ENCODE data around the gene SAE1. TPM values are rescaled to one million over a fixed set of nuclear protein-coding genes. Genes with fewer than 3 reads are reported as not detected.
A peak's percentile ranks its signal among the peaks of the same experiment; 100 is the strongest.
"Not testable (repeated sequence)": the region's sequence is repeated elsewhere in the genome, so short reads cannot be mapped to it uniquely, and the experiment has no call there.

SAE1 gene
- total and polyA plus RNA-seq, 5 experiments from 2014 or later, result 44.5 to 174 (median 158) TPM

DNA sequence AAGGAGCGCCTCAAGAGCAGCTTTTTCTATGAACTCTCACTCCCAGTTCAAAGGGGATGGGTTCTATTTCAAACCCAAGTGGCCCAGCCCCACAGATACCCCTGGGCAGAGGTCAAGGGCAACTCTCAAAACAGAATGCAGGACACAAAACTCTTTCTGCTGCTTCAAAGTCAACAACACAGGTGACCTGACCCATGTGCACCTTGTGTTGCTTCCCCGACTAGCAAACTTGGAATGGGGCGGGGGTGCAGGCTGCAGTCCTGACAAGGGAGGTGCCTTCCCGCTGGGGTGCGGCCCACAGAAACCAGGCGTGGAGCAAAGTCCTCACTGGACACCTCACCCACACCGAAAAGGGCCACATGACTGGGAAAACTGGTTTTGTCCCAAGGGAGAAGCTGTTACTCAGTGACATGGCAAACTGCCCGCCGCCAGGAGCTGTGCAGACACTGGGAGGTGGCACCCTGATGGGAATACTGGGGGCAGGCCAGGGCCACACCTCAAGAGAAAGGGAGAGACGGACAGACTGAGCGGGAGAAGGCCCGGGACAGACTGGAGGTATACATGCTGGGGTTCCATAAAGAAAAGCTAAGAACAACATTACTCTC, 34.4 kb upstream of the SAE1 start:
- Mint-ChIP-seq H3K9me3 (no peaks in the 10 kb centered on the region), H3K4me3 (peak overlapping the region in 2 of 10 donors; percentile 31 to 72), H3K4me1 (peaks cover 20 to 69% (median 54%) of the 10 kb centered on the region in 4 donors), H3K27me3 (no peaks in the 10 kb centered on the region), H3K27ac (peak overlapping the region; percentile 75 to 96 (median 94)), H3K36me3 (peaks cover 0 to 52% (median 0%) of the 10 kb centered on the region in 3 donors)
- DNase-seq (peak in 1 of 10 donors; percentile 35), ATAC-seq (no peak)
- POLR2A ChIA-PET, result interaction anchor here (1.9 to 10.1 kb wide), 2 partner anchors 11 to 16 kb away, joined by 6 to 110 read pairs; partner anchors contain the start of gene ZC3H4

DNA sequence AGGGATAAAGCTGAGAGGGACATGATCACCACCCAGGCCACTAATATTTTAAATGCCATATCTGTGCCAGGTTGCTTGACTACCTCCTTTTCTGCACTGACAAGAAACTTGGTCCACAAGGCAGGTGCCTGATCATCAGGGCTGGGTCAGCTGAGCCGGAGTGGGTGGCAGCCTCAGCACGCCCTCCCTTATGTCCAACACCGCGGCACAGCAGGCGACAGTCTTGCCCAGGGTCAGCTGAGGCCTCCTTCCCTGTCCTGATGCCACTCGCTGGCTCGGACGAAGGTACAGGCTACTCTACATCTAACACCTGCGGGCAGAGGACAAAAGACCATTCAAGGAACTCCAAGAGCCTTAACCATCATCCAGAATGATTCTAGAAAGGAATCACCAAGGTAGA, 33.9 kb upstream of the SAE1 start:
- peaks cover 0 to 51% (median 0%) of the 10 kb centered on the region in 3 donors for H3K36me3 Mint-ChIP-seq
- no peaks in the 10 kb centered on the region for H3K27me3 Mint-ChIP-seq
- H3K4me1 Mint-ChIP-seq, result peaks cover 20 to 67% (median 54%) of the 10 kb centered on the region in 4 donors
- H3K27ac Mint-ChIP-seq, result peak overlapping the region in 8 of 10 donors; percentile 60 to 94 (median 84)
- POLR2A ChIA-PET, result interaction anchor here (1.9 to 10.1 kb wide), 2 partner anchors 10 to 15 kb away, joined by 6 to 110 read pairs; partner anchors contain the start of gene ZC3H4
- ATAC-seq, result no peak
- peak in 1 of 10 donors; percentile 54 for DNase-seq
- peak overlapping the region in 2 of 10 donors; percentile 6 to 40 for H3K4me3 Mint-ChIP-seq
- no peaks in the 10 kb centered on the region for H3K9me3 Mint-ChIP-seq

DNA sequence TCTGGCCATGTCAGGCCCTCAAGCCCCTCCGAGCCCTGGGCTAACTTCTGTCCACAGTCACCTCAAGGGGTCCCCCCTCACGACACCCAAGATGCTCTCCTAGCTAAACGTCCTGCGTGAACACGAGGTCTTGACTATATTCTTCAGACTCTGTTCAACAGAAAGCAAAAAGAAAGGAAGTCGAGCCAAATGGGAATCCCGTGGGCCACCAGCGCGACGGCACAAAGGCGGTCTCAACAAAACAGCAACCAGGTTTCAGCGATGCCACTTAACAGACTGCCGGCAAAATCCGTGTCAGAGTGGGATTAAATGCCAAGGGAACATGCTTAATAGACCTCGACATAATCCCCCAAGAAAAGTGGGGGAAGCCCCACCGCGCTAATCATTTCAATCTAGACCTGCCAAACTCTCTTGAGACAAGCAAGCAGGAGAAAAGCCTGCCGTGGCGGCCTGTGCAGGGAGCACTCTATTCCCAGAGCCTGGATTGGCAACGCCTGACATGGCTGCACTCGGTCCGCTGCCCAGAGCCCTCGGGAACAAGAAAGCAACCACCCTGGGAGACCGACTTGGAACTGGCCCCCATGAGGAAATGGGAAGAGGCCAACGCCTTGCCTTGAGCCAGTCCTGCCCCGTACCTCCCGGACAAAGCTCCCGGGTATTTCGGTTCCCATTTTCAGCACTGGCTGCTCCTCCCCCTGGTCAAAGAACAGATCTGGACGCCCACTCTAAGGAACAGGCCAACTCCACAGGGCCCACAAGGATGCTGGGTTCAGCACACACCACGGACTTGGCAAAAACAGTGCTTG, 33.0 kb upstream of the SAE1 start:
- DNase-seq (peak in 1 of 10 donors; percentile 44), ATAC-seq (no peak)
- no peaks in the 10 kb centered on the region for H3K9me3 Mint-ChIP-seq
- POLR2A ChIA-PET, result interaction anchor here (0.6 to 10.1 kb wide), 5 partner anchors 9 to 180 kb away, joined by 3 to 110 read pairs (median 6); partner anchors contain the start of gene ZC3H4
- no peaks in the 10 kb centered on the region for H3K27me3 Mint-ChIP-seq
- H3K4me1 Mint-ChIP-seq, result peaks cover 22 to 70% (median 56%) of the 10 kb centered on the region in 4 donors
- peaks cover 0 to 51% (median 0%) of the 10 kb centered on the region in 3 donors for H3K36me3 Mint-ChIP-seq
- H3K27ac Mint-ChIP-seq, result peak overlapping the region in 8 of 10 donors; percentile 5 to 94 (median 62)
- H3K4me3 Mint-ChIP-seq, result no peak overlapping the region

DNA sequence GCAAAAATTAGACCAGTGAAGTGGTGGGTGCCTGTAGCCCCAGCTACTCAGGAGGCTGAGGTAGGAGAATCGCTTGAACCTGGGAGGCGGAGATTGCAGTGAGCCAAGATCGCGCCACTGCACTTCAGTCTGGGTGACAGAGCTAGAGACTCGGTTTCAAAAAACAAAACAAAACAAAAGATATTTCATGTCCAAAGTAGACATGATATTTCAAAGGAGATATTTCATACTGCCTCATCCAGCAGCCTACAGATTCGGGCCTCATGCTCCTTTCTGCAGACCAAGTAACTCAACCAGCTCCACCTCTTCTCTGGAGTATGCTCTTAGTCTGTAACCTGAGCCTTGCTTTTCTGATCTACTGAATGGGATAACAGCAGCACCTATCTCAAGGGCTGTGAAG, 32.0 kb upstream of the SAE1 start:
- peaks cover 24 to 75% (median 56%) of the 10 kb centered on the region in 4 donors for H3K4me1 Mint-ChIP-seq
- H3K4me3 Mint-ChIP-seq, result peak overlapping the region in 1 of 10 donors; percentile 54
- POLR2A ChIA-PET, result interaction anchor here (0.6 to 10.1 kb wide), 5 partner anchors 9 to 279 kb away, joined by 3 to 110 read pairs (median 4); partner anchors contain the start of gene ZC3H4
- peak overlapping the region in 9 of 10 donors; percentile 2 to 85 (median 55) for H3K27ac Mint-ChIP-seq
- DNase-seq (peak in 1 of 10 donors; percentile 4), ATAC-seq (no peak)
- no peaks in the 10 kb centered on the region for H3K27me3 Mint-ChIP-seq
- no peaks in the 10 kb centered on the region for H3K9me3 Mint-ChIP-seq
- H3K36me3 Mint-ChIP-seq, result peaks cover 0 to 43% (median 0%) of the 10 kb centered on the region in 3 donors

DNA sequence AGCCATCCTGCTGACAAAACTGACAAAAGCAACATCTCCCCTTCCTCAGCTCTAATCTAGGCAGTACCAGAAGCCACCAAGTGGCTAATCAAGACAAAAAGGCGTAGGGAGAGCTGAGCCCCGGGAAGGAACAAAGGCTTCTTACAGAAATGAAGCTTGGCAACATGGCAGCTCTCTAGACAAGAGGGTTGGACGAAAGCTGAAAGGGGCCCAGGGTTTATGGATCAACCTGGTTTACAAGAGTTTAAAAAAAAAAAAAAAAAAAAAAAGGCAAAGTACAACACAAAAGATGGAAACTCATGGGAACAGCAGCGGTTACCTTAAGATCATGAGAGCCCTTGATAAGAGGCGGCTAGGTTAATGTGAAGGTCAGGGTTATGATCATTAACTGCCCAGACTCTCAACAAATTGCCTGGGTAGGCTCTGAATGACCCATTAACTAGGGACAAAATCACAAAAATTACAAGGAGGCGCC, 31.0 kb upstream of the SAE1 start:
- peak in 1 of 10 donors; percentile 41 for DNase-seq
- Mint-ChIP-seq H3K9me3 (no peaks in the 10 kb centered on the region), H3K36me3 (peaks cover 0 to 33% (median 0%) of the 10 kb centered on the region in 3 donors), H3K4me1 (peaks cover 20 to 72% (median 48%) of the 10 kb centered on the region in 4 donors), H3K4me3 (no peak overlapping the region), H3K27me3 (no peaks in the 10 kb centered on the region), H3K27ac (peak overlapping the region in 2 of 10 donors; percentile 15 to 85)
- POLR2A ChIA-PET, result interaction anchor here (0.6 to 10.1 kb wide), 3 partner anchors 12 to 243 kb away, joined by 3 to 110 read pairs (median 9); partner anchors contain the start of gene ZC3H4
- no peak for ATAC-seq

DNA sequence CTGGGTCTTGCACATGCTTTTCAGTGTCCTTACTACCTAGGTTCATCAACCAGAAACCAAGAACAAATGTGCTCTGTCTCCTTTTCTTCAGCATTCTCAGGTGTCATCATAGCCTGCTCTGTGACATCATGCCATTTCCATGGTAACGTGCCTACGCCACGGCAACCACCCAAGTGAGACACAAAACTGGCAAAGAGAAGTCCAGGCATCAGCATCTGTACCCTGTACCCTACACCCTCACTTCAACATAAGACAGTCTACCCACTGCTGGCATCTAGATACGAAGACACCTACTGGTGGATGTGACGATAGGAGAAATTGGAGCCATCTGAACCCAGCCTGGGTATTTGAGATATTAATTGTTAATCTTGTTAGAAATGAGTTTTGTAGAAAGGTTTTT, 30.3 kb upstream of the SAE1 start:
- Mint-ChIP-seq H3K4me1 (peaks cover 18 to 72% (median 44%) of the 10 kb centered on the region in 4 donors), H3K27ac (peak overlapping the region in 5 of 10 donors; percentile 21 to 89 (median 64)), H3K9me3 (no peaks in the 10 kb centered on the region), H3K27me3 (no peaks in the 10 kb centered on the region), H3K36me3 (peaks cover 0 to 33% (median 0%) of the 10 kb centered on the region in 3 donors), H3K4me3 (no peak overlapping the region)
- peak in 1 of 2 donors; percentile 42 for ATAC-seq
- POLR2A ChIA-PET, result interaction anchor here (10.1 kb wide), 1 partner anchor 12 kb away, joined by 110 read pairs; the partner anchor contains the start of gene ZC3H4
- DNase-seq, result peak in 1 of 10 donors; percentile 4

DNA sequence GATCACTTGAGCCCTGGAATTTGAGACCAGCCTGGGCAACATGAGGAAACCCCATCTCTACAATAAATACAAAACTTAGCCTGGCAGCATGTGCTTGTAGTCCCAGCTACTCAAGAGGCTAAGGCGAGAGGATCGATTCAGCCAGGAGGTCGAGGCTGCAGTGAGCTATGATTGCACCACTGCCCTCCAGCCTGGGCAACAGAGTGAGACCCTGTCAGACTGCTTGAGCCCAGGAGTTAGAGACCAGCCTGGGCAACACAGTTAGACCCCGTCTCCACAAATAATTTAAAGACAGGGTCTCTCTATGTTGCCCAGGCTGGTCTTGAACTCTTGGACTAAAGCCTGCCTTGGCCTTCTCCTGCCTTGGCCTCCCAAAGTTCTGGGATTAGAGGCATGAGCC, 29.5 kb upstream of the SAE1 start:
- DNase-seq, POLR2A ChIA-PET, H3K9me3 Mint-ChIP-seq, ATAC-seq, H3K27me3 Mint-ChIP-seq, H3K4me3 Mint-ChIP-seq: not testable (repeated sequence)
- H3K36me3 Mint-ChIP-seq, result peaks cover 0 to 39% (median 0%) of the 10 kb centered on the region in 3 donors
- H3K4me1 Mint-ChIP-seq, result peaks cover 21 to 72% (median 44%) of the 10 kb centered on the region in 4 donors
- H3K27ac Mint-ChIP-seq, result peak overlapping the region in 1 of 10 donors; percentile 18

DNA sequence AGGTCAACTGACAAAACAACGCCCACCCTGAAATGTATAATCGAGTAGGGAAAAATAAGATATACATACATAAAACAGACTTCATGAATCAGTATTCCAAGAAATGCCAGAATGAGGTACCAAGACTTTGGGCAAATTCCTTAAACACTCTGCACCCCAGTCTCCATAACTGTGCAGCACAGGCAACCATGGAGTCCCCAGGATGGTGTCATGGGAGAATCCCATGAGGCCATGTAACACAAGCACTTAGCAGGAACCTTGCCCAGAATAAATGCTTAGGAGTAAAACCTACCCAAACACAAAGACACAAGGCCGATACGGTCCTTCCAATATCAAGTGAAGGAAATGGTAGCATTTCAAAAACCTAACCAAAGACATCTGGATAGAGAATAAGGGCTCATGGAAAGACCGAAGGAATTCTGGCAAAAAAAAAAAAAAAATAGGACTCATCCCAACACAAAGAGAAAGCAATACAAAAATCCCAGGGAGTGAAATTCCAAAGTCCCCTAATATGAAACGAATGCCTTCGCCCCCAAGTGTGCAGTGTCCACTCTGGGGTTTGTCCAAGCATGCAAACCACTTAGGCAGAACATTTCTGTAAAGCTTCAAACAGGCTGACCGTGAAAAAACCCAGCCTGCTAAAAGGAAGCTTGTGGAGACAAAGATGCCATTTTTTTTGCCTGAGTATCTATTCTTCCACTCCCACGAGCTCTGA, 28.1 kb upstream of the SAE1 start:
- Mint-ChIP-seq H3K36me3 (peaks cover 0 to 30% (median 0%) of the 10 kb centered on the region in 3 donors), H3K9me3 (no peaks in the 10 kb centered on the region), H3K27me3 (no peaks in the 10 kb centered on the region), H3K4me1 (peaks cover 26 to 75% (median 48%) of the 10 kb centered on the region in 4 donors), H3K4me3 (peak overlapping the region in 2 of 10 donors; percentile 14 to 36), H3K27ac (peak overlapping the region in 4 of 10 donors; percentile 14 to 75 (median 36))
- DNase-seq (no peak), ATAC-seq (no peak)
- POLR2A ChIA-PET, result interaction anchor here (3.7 kb wide), 1 partner anchor 10 kb away, joined by 31 read pairs; the partner anchor contains the start of gene ZC3H4

DNA sequence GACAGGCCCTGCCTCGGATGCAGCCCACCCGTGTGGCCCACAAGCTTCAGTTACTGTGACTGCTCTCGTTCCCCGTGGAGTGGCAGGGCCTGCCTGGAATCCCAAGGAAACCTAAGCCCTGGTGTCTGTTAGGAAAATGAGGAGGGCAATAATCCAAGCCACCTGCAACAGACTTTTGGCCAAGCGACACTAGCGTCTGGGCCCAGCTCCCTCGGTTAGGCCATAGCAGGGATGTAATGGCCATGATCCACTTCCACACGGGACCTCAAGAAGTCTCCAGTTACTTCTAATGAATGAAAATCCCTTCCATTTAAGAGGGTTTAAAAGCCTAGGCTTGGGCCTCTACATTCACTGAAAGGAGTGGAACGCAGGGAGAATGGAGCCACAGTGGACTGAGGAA, 26.0 kb upstream of the SAE1 start:
- peak overlapping the region in 5 of 10 donors; percentile 11 to 100 (median 43) for H3K27ac Mint-ChIP-seq
- H3K4me3 Mint-ChIP-seq, result no peak overlapping the region

DNA sequence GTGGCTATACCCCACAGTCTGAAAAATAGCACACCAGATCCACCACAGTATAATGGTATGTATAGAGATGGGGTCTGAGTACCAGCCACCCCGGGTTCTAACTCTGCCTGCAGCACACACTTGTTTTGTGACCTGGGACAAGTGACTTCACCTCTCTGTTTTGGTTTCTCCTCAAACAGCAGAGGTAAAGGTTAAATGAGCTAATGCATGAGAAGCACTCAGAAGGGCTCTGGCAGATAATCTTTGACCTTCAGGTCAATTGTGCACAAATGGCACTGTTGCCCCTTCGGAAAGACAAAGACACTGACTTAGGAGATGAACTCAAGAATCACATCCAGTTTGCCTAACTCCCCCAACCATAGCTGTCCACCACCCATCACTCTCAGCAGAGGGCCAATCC, 24.8 kb upstream of the SAE1 start:
- H3K4me1 Mint-ChIP-seq, result peaks cover 34 to 81% (median 65%) of the 10 kb centered on the region in 4 donors
- H3K27ac Mint-ChIP-seq, result peak overlapping the region; percentile 15 to 100 (median 65)
- H3K4me3 Mint-ChIP-seq, result peak overlapping the region in 2 of 10 donors; percentile 14 to 34
- no peaks in the 10 kb centered on the region for H3K27me3 Mint-ChIP-seq
- no peaks in the 10 kb centered on the region for H3K9me3 Mint-ChIP-seq
- ATAC-seq, result no peak
- POLR2A ChIA-PET, result interaction anchor here (0.5 to 1.4 kb wide), 6 partner anchors 8 to 168 kb away, joined by 3 to 4 read pairs (median 3); partner anchors contain the start of gene CCDC9
- H3K36me3 Mint-ChIP-seq, result peaks cover 5 to 23% (median 10%) of the 10 kb centered on the region in 3 donors
- no peak for DNase-seq

More for the DNA sequence above, 26.0 kb upstream of the SAE1 start:
- H3K36me3 Mint-ChIP-seq, result peaks cover 2 to 27% (median 2%) of the 10 kb centered on the region in 3 donors
- H3K9me3 Mint-ChIP-seq, result no peaks in the 10 kb centered on the region
- H3K4me1 Mint-ChIP-seq, result peaks cover 32 to 81% (median 61%) of the 10 kb centered on the region in 4 donors
- DNase-seq (no peak), ATAC-seq (no peak)
- POLR2A ChIA-PET, result interaction anchor here (1.1 to 3.7 kb wide), 2 partner anchors 8 to 18 kb away, joined by 5 to 31 read pairs; partner anchors contain the start of gene ZC3H4
- no peaks in the 10 kb centered on the region for H3K27me3 Mint-ChIP-seq

DNA sequence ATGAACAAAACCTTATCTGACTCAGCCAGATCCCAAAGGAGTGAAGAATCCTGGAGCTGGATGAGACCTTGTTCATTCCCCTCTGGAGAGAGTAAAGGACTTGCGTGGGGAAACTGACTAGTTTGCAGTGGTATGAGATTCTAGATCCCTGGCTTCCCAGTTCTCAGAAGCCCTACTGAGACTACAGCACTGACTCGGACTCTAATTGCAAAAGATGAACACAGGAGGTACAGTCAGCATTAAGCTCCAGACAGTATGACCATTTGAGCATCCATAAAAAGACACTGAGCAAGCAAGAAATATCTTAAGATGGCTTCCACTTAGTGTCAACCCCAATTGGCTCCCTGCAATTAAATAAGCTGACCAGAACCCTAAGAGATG, 23.8 kb upstream of the SAE1 start:
- Mint-ChIP-seq H3K9me3 (no peaks in the 10 kb centered on the region), H3K27ac (peak overlapping the region; percentile 48 to 100 (median 84)), H3K36me3 (peaks cover 11 to 25% (median 12%) of the 10 kb centered on the region in 3 donors), H3K27me3 (no peaks in the 10 kb centered on the region), H3K4me1 (peaks cover 36 to 78% (median 65%) of the 10 kb centered on the region in 4 donors), H3K4me3 (peak overlapping the region in 8 of 10 donors; percentile 24 to 94 (median 60))
- ATAC-seq, result no peak
- POLR2A ChIA-PET, result interaction anchor here (0.8 to 1.9 kb wide), 5 partner anchors 9 to 50 kb away, joined by 3 to 6 read pairs (median 3); no protein-coding TSS in a partner anchor
- no peak for DNase-seq

All from naive thymus-derived CD8-positive, alpha-beta T cell (primary cell).